Measurements from ENCODE around the gene CD320. TPM values are rescaled to one million over a fixed set of nuclear protein-coding genes. Genes with fewer than 3 reads are reported as not detected.
A peak's percentile ranks its signal among the peaks of the same experiment; 100 is the strongest.
"Not testable (repeated sequence)": the region's sequence is repeated elsewhere in the genome, so short reads cannot be mapped to it uniquely, and the experiment has no call there.

Gene CD320
- total and polyA plus RNA-seq, 12 donors, result 12.0 to 129 (median 57.1) TPM

- Histone ChIP-seq H3K4me3 (peak overlapping the region; percentile 49 to 94 (median 78)), H3K27ac (peak overlapping the region; percentile 20 to 95 (median 92)), H3K36me3 (replicated peaks in 1 of 2) (peaks cover 0 to 20% of the 10 kb centered on the region in 2 donors), H3K4me1 (replicated peaks in 1 of 2) (peaks cover 17 to 32% of the 10 kb centered on the region in 2 donors), H3K9me3 (replicated peaks in 1 of 3) (no peaks in the 10 kb centered on the region), H3K27me3 (no peaks in the 10 kb centered on the region)
- 2 to 3% (median 2%) methylated on average over 11 to 16 of the region's 16 CpGs for WGBS, 4 donors
- TF ChIP-seq POLR2A (IDR thresholded peaks at IDR 0.05), result no peak
- TF ChIP-seq, protein P1, sequence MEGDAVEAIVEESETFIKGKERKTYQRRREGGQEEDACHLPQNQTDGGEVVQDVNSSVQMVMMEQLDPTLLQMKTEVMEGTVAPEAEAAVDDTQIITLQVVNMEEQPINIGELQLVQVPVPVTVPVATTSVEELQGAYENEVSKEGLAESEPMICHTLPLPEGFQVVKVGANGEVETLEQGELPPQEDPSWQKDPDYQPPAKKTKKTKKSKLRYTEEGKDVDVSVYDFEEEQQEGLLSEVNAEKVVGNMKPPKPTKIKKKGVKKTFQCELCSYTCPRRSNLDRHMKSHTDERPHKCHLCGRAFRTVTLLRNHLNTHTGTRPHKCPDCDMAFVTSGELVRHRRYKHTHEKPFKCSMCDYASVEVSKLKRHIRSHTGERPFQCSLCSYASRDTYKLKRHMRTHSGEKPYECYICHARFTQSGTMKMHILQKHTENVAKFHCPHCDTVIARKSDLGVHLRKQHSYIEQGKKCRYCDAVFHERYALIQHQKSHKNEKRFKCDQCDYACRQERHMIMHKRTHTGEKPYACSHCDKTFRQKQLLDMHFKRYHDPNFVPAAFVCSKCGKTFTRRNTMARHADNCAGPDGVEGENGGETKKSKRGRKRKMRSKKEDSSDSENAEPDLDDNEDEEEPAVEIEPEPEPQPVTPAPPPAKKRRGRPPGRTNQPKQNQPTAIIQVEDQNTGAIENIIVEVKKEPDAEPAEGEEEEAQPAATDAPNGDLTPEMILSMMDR (IDR thresholded peaks at IDR 0.05), result no peak
- peak in 2 of 7 donors; percentile 28 to 37 for DNase-seq
- intact Hi-C loops (cut with DNase I), result no loop called here
These were observed 12.5 kb upstream of the CD320 start for GRCh38 chr19:8320564-8321066.

DNA sequence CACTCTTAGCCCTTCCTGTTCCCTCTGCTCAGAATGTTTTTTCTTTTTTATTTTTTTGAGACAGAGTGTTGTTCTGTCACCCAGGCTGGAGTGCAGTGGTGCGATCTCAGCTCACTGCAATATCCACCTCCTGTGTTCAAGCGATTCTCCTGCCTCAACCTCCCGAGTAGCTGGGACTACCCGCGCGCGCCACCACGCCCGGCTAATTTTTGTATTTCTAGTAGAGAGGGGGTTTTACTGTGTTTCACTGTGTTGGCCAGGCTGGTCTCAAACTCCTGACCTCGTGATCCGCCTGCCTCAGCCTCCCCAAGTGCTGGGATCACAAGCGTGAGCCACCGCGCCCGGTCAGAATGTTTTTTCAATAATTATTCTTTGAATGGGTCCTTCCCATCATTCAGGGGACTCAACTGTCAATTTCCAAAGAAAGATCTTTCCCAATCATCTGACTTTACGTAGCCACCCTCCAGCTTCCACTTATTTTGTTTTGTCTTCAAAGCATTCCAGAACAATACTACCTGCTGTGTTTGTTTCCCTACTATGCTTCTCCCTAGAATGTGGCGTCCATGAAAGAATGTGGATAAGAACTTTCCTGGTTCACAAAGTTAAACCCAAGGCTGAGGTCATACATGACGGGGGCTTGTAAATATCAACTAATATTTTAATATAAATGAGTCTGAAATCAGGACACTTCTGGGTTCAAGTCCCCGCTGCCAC, 11.8 kb upstream of the CD320 start:
- no peak for TF ChIP-seq POLR2A (IDR thresholded peaks at IDR 0.05)
- TF ChIP-seq, protein P1 (IDR thresholded peaks at IDR 0.05), result no peak
- Histone ChIP-seq H3K27me3 (no peaks in the 10 kb centered on the region), H3K9me3 (replicated peaks in 1 of 3) (no peaks in the 10 kb centered on the region), H3K27ac (peak overlapping the region in 1 of 5 donors; percentile 92), H3K4me3 (peak overlapping the region in 1 of 4 donors; percentile 74), H3K4me1 (replicated peaks in 1 of 2) (peaks cover 17 to 32% of the 10 kb centered on the region in 2 donors), H3K36me3 (replicated peaks in 1 of 2) (peaks cover 0 to 27% of the 10 kb centered on the region in 2 donors)
- DNase-seq, result no peak
- intact Hi-C loops (cut with DNase I), result no loop called here
- WGBS, 4 donors, result 83 to 86% (median 83%) methylated on average over 19 of the region's 19 CpGs

DNA sequence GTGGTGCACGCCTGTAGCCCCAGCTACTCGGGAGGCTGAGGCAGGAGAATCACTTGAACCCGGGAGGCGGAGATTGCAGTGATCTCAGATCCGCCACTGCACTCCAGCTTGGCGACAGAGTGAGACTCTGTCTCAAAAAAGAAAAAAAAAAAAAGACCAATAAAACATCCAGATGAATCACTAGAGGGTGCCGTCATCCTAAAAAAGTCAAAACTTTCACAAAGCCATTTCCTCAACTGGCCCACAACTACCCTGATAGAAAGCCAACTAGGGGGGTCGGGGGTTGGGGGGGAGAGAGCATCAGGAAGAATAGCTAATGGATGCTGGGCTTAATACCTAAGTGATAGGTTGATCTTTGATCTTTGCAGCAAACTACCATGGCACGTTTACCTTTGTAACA, 10.7 kb upstream of the CD320 start:
- H3K27me3 ChIP-seq; DNase-seq; H3K27ac ChIP-seq; H3K9me3 ChIP-seq (replicated peaks in 1 of 3); intact Hi-C loops (cut with DNase I); H3K4me3 ChIP-seq: not testable (repeated sequence)
- WGBS, 4 donors, result 73 to 77% (median 76%) methylated on average over 9 of the region's 9 CpGs
- Histone ChIP-seq H3K4me1 (replicated peaks in 1 of 2) (peaks cover 17 to 30% of the 10 kb centered on the region in 2 donors), H3K36me3 (replicated peaks in 1 of 2) (peaks cover 0 to 38% of the 10 kb centered on the region in 2 donors)

DNA sequence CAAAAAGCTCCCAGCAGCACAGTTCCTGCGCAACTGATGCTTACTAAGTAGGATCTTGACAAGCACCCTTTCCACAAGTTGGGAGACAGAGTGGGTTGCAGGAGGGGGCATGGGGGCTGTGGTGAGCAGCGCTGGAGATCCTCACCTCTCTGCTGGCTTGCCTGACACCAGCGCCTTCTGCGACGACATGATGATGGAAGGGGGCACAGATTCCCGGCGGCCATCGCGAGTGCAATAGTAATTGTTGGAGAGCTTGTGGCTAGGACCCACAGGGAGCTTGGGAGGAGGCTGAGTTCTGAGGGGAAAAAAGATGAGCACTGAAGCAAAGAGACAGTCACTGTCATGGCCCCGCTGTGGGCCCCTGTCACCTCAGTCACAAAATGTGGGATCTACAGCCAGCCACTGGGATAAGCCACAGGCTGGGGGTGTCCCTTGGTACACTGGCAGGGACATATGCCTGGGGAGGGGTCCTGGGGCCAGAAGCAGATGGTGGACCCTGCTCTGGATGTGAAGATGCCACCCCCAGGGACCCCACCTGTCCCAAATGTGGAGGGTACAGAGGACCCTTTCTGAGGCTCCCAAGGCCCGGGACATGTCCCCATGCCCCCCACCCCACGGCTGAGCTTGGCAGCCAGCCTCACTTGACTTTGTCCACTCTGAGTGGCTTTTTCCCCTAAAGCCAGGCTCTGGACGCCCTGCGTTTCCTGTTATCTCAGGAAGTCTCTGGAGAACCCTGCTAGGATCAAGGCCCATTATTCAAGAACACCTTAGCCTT, 8.4 kb upstream of the CD320 start:
- TF ChIP-seq POLR2A (IDR thresholded peaks at IDR 0.05), result no peak
- TF ChIP-seq, protein P1 (IDR thresholded peaks at IDR 0.05), result no peak
- intact Hi-C loops (cut with DNase I), result no loop called here
- DNase-seq, result peak in 1 of 7 donors; percentile 14
- Histone ChIP-seq H3K4me3 (no peak overlapping the region), H3K4me1 (replicated peaks in 1 of 2) (peaks cover 7 to 13% of the 10 kb centered on the region in 2 donors), H3K36me3 (replicated peaks in 1 of 2) (peaks cover 0 to 36% of the 10 kb centered on the region in 2 donors), H3K27ac (peak overlapping the region in 1 of 5 donors; percentile 38), H3K9me3 (replicated peaks in 1 of 3) (no peaks in the 10 kb centered on the region), H3K27me3 (no peaks in the 10 kb centered on the region)
- 76 to 97% (median 78%) methylated on average over 7 to 14 of the region's 14 CpGs for WGBS, 4 donors

- H3K9me3 ChIP-seq (replicated peaks in 1 of 3); H3K4me1 ChIP-seq (replicated peaks in 1 of 2); H3K27me3 ChIP-seq; H3K4me3 ChIP-seq; intact Hi-C loops (cut with DNase I): not testable (repeated sequence)
- 68 to 81% (median 80%) methylated on average over 11 of the region's 11 CpGs for WGBS, 4 donors
- Histone ChIP-seq H3K36me3 (replicated peaks in 1 of 2) (peaks cover 0 to 47% of the 10 kb centered on the region in 2 donors), H3K27ac (peak overlapping the region in 1 of 5 donors; percentile 12)
- peak in 1 of 7 donors; percentile 20 for DNase-seq
These were observed 7.0 kb upstream of the CD320 start for GRCh38 chr19:8314981-8315640.
